Skeletal muscle satellite cell (primary cell): ENCODE data around the gene DEUP1.

Source experiments
- H3K27me3 ChIP-seq: 2 replicates; pipeline ENCODE4 v1.7.0; 2013; ENCODE audit warnings: low read length; ENCODE audit not compliant: control insufficient read depth, insufficient read depth
- H3K36me3 ChIP-seq: 2 replicates; pipeline ENCODE4 v1.7.0; 2013; ENCODE audit warnings: mild to moderate bottlenecking, control low read depth, low read length; ENCODE audit not compliant: insufficient read depth
- H3K4me1 ChIP-seq: 2 replicates; pipeline ENCODE4 v1.7.0; 2013; ENCODE audit warnings: low read length; ENCODE audit not compliant: control insufficient read depth, insufficient read depth
- H3K4me2 ChIP-seq: 2 replicates; pipeline ENCODE4 v1.7.0; 2013; ENCODE audit warnings: mild to moderate bottlenecking, low read length
- H3K4me3 ChIP-seq: 2 replicates; pipeline ENCODE4 v1.7.0; 2013; ENCODE audit warnings: low read length
- H3K9ac ChIP-seq: 2 replicates; pipeline ENCODE4 v1.7.0; 2013; ENCODE audit warnings: mild to moderate bottlenecking, low read depth, low read length, moderate library complexity
- H3K9me3 ChIP-seq: replicated peaks from 2 replicates; pipeline ENCODE4 v1.7.0; 2013; ENCODE audit warnings: mild to moderate bottlenecking, control low read depth, low read length

Gene DEUP1

GRCh38 chr11:93361435-93361834, 30.9 kb downstream of the DEUP1 start:
- Histone ChIP-seq H3K36me3 (no peaks in the 10 kb centered on the region), H3K9ac (no peak overlapping the region), H3K27me3 (no peaks in the 10 kb centered on the region), H3K4me3 (no peak overlapping the region), H3K4me2 (no peak overlapping the region), H3K4me1 (no peaks in the 10 kb centered on the region), H3K9me3 (peaks cover 5% of the 10 kb centered on the region)

- H3K27me3 ChIP-seq: no peaks in the 10 kb centered on the region
- peaks cover 4% of the 10 kb centered on the region for H3K4me1 ChIP-seq
- H3K36me3 ChIP-seq: no peaks in the 10 kb centered on the region
- no peak overlapping the region for H3K9ac ChIP-seq
- no peak overlapping the region for H3K4me2 ChIP-seq
- no peak overlapping the region for H3K4me3 ChIP-seq
- no peaks in the 10 kb centered on the region for H3K9me3 ChIP-seq
Observed at GRCh38 chr11:93368022-93368421, 37.5 kb downstream of the DEUP1 start.

DNA sequence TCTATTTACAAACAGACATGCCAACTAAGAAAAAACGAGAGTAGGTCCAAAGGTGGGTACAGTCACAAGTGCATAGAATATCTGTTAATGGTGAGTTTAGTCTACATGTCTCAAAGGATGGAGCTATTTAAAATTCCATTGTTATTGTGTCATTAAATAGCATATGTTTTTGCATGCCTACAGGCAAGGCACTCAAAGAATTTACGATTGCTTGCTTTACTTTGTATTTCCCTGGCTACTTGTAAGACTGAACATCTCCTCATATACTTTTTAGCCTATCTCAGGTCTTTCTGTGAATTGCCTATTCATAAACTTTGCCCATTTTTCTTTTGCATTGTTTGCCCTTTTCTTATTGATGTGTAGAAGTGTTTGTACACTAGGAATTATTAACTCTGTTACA, 39.7 kb downstream of the DEUP1 start:
- no peaks in the 10 kb centered on the region for H3K9me3 ChIP-seq
- H3K4me2 ChIP-seq: no peak overlapping the region
- H3K4me3 ChIP-seq: no peak overlapping the region
- no peak overlapping the region for H3K9ac ChIP-seq
- no peaks in the 10 kb centered on the region for H3K27me3 ChIP-seq
- H3K36me3 ChIP-seq: no peaks in the 10 kb centered on the region
- H3K4me1 ChIP-seq: peaks cover 4% of the 10 kb centered on the region

DNA sequence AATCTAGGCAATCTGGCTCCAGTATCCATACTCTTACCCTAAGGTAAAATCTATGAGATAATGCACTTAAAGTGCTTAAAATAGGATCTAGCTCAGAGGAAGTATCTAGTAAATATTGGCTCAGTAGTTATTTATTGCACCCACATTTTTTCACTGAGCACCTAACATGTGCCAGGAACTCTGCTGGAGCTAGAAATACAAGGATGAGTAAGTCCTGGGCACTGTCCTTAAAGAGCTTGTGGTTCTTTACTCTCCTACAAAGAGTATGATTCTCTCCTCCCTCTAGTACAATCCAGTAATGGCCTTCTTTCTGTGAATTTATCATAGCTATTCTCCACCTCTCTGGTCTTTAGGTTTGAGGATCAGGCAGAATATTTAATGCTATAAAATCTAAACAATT, 59.2 kb downstream of the DEUP1 start:
- Histone ChIP-seq H3K4me2 (no peak overlapping the region), H3K9ac (no peak overlapping the region), H3K4me1 (no peaks in the 10 kb centered on the region), H3K27me3 (no peaks in the 10 kb centered on the region), H3K9me3 (no peaks in the 10 kb centered on the region), H3K36me3 (no peaks in the 10 kb centered on the region), H3K4me3 (no peak overlapping the region)

DNA sequence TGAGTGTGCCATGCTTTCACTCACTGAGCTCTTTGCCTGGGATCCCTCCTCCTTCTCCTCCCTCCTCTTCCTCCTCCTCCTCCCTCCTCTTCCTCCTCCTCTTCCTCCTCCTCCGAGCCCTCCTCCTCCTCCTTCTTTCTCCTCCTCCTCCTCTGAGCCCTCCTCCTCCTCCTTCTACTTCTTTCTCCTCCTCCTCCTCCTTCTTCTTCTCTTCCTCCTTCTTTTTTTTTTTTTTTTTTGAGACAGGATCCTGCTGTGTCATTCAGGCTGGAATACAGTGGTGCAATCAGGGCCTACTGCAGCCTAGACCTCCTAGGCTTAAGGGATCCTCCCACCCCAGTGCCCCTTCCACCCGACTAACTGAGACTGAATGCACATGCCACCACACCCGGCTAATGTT, 62.3 kb downstream of the DEUP1 start:
- H3K27me3 ChIP-seq: no peaks in the 10 kb centered on the region
- H3K9ac ChIP-seq: no peak overlapping the region
- no peaks in the 10 kb centered on the region for H3K4me1 ChIP-seq
- no peaks in the 10 kb centered on the region for H3K9me3 ChIP-seq
- H3K36me3 ChIP-seq: no peaks in the 10 kb centered on the region
- no peak overlapping the region for H3K4me3 ChIP-seq
- no peak overlapping the region for H3K4me2 ChIP-seq

- Histone ChIP-seq H3K9ac (no peak overlapping the region), H3K27me3 (no peaks in the 10 kb centered on the region), H3K4me3 (no peak overlapping the region), H3K4me2 (no peak overlapping the region), H3K36me3 (no peaks in the 10 kb centered on the region), H3K9me3 (no peaks in the 10 kb centered on the region), H3K4me1 (no peaks in the 10 kb centered on the region)
Observed at GRCh38 chr11:93393386-93393785, 62.8 kb downstream of the DEUP1 start.

GRCh38 chr11:93394488-93394887, 63.9 kb downstream of the DEUP1 start:
- Histone ChIP-seq H3K4me3 (no peak overlapping the region), H3K9ac (no peak overlapping the region), H3K4me2 (no peak overlapping the region), H3K27me3 (no peaks in the 10 kb centered on the region), H3K4me1 (no peaks in the 10 kb centered on the region), H3K36me3 (no peaks in the 10 kb centered on the region), H3K9me3 (no peaks in the 10 kb centered on the region)

DNA sequence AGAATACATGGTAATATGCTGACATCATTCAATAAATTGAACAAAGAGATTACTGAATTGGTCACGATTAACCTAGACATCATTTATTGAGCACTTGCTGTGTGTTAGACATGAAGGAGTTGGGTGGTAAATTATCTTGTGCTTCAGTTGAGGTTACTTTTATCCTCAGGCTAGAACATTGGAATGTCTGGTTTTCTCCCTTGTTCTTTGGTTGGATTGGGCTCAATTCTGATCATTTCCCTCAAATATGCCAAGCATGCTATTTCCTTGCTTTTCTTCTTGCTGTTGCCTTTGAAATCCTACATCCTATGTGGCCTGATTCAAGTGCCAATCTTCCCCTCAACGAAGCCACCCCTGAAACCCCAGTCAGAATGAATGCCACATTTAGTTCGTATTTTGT, 65.8 kb downstream of the DEUP1 start:
- H3K4me2 ChIP-seq: no peak overlapping the region
- no peaks in the 10 kb centered on the region for H3K9me3 ChIP-seq
- H3K9ac ChIP-seq: no peak overlapping the region
- H3K27me3 ChIP-seq: no peaks in the 10 kb centered on the region
- H3K4me1 ChIP-seq: no peaks in the 10 kb centered on the region
- no peak overlapping the region for H3K4me3 ChIP-seq
- no peaks in the 10 kb centered on the region for H3K36me3 ChIP-seq

DNA sequence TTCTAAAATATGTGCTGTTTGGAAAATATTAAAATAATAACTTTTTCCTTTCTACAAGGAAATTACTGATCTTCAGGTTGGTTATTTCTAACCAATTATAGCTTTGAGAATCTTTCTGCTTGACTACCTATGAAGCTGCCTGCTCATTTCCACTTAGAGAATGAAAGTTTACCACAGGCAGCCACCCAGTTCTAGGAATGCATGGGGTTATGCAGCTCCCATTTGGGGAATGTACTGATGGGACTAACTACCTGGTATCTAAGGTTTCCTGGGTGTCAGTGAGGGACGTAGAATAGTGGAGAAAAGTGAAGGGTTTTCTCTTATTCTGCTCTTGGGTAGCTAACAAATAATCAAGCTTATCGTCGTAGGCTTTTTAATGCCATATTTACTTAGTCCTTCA, 73.4 kb downstream of the DEUP1 start:
- Histone ChIP-seq H3K4me1 (no peaks in the 10 kb centered on the region), H3K36me3 (no peaks in the 10 kb centered on the region), H3K9ac (no peak overlapping the region), H3K4me2 (no peak overlapping the region), H3K9me3 (no peaks in the 10 kb centered on the region), H3K27me3 (no peaks in the 10 kb centered on the region), H3K4me3 (no peak overlapping the region)

DNA sequence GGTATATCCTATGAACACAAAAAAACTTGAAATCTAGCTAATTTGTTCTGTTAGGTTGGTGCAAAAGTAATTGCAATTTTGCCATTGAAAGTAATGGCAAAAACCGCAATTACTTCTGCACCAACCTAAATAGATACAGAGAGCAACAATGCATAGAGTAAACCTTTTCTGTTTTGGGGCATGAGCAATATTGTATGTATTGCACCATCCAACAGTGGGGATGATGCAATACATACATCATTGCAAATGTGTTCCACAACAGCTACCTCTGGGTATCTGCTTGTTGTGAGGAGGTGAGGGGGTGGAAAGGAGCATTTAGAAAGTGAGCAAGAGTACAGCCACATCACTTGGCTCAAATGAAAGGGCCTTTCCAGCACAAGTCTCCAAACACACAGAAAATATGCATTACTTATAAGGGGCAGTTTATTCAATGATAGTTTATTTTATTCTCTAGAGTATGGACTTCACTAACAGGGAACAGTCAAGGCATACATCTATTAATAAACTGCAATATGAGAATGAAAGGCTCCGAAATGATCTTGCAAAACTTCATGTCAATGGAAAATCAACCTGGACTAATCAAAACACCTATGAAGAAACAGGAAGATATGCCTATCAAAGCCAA, 77.3 kb downstream of the DEUP1 start:
- H3K4me1 ChIP-seq: peaks cover 11% of the 10 kb centered on the region
- no peak overlapping the region for H3K4me2 ChIP-seq
- H3K27me3 ChIP-seq: no peaks in the 10 kb centered on the region
- H3K9ac ChIP-seq: no peak overlapping the region
- no peaks in the 10 kb centered on the region for H3K36me3 ChIP-seq
- no peaks in the 10 kb centered on the region for H3K9me3 ChIP-seq
- H3K4me3 ChIP-seq: no peak overlapping the region

DNA sequence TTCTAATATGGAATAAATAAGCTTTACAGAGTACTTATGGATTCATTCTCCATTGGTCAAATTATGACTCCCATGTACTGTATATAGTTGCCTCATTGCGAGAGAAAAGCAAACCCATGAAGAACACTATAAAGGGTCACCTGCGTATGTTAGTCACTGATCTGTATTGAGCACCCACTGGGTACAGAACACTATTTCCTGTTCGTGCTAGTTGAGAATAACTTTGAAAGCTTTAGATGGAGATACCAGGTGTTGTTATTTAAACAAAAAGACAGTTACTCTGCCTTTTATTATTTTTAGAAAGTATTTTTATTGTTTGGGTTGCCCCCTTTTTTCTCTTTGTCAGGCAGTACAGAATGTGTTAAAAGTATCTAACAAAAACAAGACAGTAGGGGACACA, 79.9 kb downstream of the DEUP1 start:
- no peak overlapping the region for H3K4me3 ChIP-seq
- H3K36me3 ChIP-seq: no peaks in the 10 kb centered on the region
- no peak overlapping the region for H3K4me2 ChIP-seq
- H3K9me3 ChIP-seq: no peaks in the 10 kb centered on the region
- no peaks in the 10 kb centered on the region for H3K27me3 ChIP-seq
- H3K4me1 ChIP-seq: peaks cover 11% of the 10 kb centered on the region
- no peak overlapping the region for H3K9ac ChIP-seq

DNA sequence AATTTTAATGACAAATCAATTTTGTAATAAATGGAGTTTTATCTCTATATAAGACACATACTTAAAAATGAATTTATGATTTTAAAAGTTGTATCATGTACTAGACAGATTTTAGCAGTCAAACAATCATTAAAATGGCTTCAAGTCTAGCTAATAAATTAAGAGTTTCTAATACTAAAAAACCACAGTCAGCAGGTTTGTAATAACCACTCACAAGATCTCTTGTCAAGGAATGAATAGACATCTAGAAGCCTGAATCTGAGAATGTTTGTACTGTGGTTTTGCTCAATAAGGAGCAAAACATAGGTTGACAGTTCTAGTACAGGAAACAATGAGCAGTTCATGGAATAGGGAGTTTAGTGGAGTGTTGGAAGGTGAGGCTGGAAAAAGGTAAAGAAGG, 81.2 kb downstream of the DEUP1 start:
- no peak overlapping the region for H3K9ac ChIP-seq
- no peaks in the 10 kb centered on the region for H3K27me3 ChIP-seq
- no peaks in the 10 kb centered on the region for H3K36me3 ChIP-seq
- no peaks in the 10 kb centered on the region for H3K9me3 ChIP-seq
- no peak overlapping the region for H3K4me2 ChIP-seq
- H3K4me3 ChIP-seq: no peak overlapping the region
- H3K4me1 ChIP-seq: peaks cover 11% of the 10 kb centered on the region
